HepG2 (cell line): ENCODE results near the gene ANP32B. TPM values are rescaled to one million over a fixed set of nuclear protein-coding genes. Genes with fewer than 3 reads are reported as not detected.

Experiments
- CBX1 ChIP-seq: IDR thresholded peaks from one replicate; pipeline ENCODE4 v1.6.1; 2016; ENCODE audit warnings: antibody characterized with exemption, low read depth
- DNMT3B ChIP-seq: conservative IDR thresholded peaks from 2 replicates; pipeline ENCODE4 v1.6.1; 2016; ENCODE audit warnings: missing biosample characterization, control low read depth
- ETV5 ChIP-seq: IDR thresholded peaks from 2 replicates; pipeline ENCODE4 v1.6.1; 2018; ENCODE audit warnings: missing biosample characterization, missing genetic modification reagents, inconsistent platforms, borderline replicate concordance
- KLF9 ChIP-seq: IDR thresholded peaks from 2 replicates; pipeline ENCODE4 v1.6.1; 2016; ENCODE audit warnings: low read depth
- MATR3 ChIP-seq: sonication (generic); formaldehyde crosslinking; IDR thresholded peaks from 2 replicates; pipeline ENCODE4 v1.4.0; 2020; ENCODE audit warnings: missing genetic modification reagents
- NR2F1 ChIP-seq, 2 experiments: fragments of 450-650 bp in 1 of 2; formaldehyde crosslinking in 1 of 2; IDR thresholded peaks; 2 replicates each; pipeline versions ENCODE4 v1.5.0 to v1.6.1; 2016 to 2020; ENCODE audit warnings: mild to moderate bottlenecking in 1 of 2, missing compliant biosample characterization in 1 of 2, missing genetic modification reagents in 1 of 2, moderate library complexity in 1 of 2
- POGZ ChIP-seq: sonication (generic); formaldehyde crosslinking; IDR thresholded peaks from 2 replicates; pipeline ENCODE4 v1.4.0; 2020; ENCODE audit warnings: mild to moderate bottlenecking, missing genetic modification reagents
- RBM22 ChIP-seq: fragments of 200-400 bp; formaldehyde crosslinking; optimal IDR thresholded peaks from 2 replicates; pipeline ENCODE3; 2017; ENCODE audit warnings: mild to moderate bottlenecking, low read length, moderate library complexity
- RFX3 ChIP-seq: IDR thresholded peaks from 2 replicates; pipeline ENCODE4 v1.6.1; 2016; ENCODE audit warnings: missing biosample characterization, missing genetic modification reagents
- SOX13 ChIP-seq, 3 experiments: fragments of 450-650 bp in 1 of 3; sonication (generic) in 1 of 3; formaldehyde crosslinking in 1 of 3; IDR thresholded peaks in 2 of 3; conservative IDR thresholded peaks in 1 of 3; 2 replicates each; pipeline versions ENCODE4 v1.5.0 to v1.6.1; 2016 to 2020; ENCODE audit warnings: antibody characterized with exemption in 1 of 3, mild to moderate bottlenecking in 1 of 3, missing compliant biosample characterization in 1 of 3, missing genetic modification reagents in 1 of 3, moderate library complexity in 1 of 3
- SUZ12 ChIP-seq: fragments of 150-350 bp; IDR thresholded peaks from 2 replicates; pipeline ENCODE4 v1.6.1; 2014; ENCODE audit warnings: low read depth, low read length
- TBL1XR1 ChIP-seq: fragments of 150-350 bp; IDR thresholded peaks from 2 replicates; pipeline ENCODE4 v1.6.1; 2014; ENCODE audit warnings: borderline replicate concordance, low read length; ENCODE audit not compliant: partially characterized antibody
- TRIM24 ChIP-seq: sonication (generic); formaldehyde crosslinking; IDR thresholded peaks from 2 replicates; pipeline ENCODE4 v1.8.0; 2022; ENCODE audit warnings: mild to moderate bottlenecking, missing genetic modification reagents
- ZMYM2 ChIP-seq: sonication (generic); formaldehyde crosslinking; IDR thresholded peaks from 2 replicates; pipeline ENCODE4 v1.8.0; 2022; ENCODE audit warnings: mild to moderate bottlenecking, missing genetic modification reagents
- ZNF234 ChIP-seq: sonication (generic); formaldehyde crosslinking; conservative IDR thresholded peaks from 2 replicates; pipeline ENCODE4 v1.5.1; 2020; ENCODE audit warnings: mild to moderate bottlenecking, missing genetic modification reagents
- ZNF235 ChIP-seq: sonication (generic); formaldehyde crosslinking; IDR thresholded peaks from 2 replicates; pipeline ENCODE4 v1.8.1; 2023; ENCODE audit warnings: mild to moderate bottlenecking, missing genetic modification reagents, borderline replicate concordance
- ZNF329 ChIP-seq: sonication (generic); formaldehyde crosslinking; IDR thresholded peaks from 2 replicates; pipeline ENCODE4 v1.9.0; 2021; ENCODE audit warnings: low read depth, mild to moderate bottlenecking, missing genetic modification reagents
- ZNF552 ChIP-seq: sonication (generic); formaldehyde crosslinking; IDR thresholded peaks from 2 replicates; pipeline ENCODE4 v1.9.0; 2022; ENCODE audit warnings: missing genetic modification reagents, mild to moderate bottlenecking, borderline replicate concordance
- ZNF572 ChIP-seq: sonication (generic); formaldehyde crosslinking; IDR thresholded peaks from 2 replicates; pipeline ENCODE4 v1.5.1; 2020; ENCODE audit warnings: mild to moderate bottlenecking, missing genetic modification reagents
- ZNF629 ChIP-seq: sonication (generic); formaldehyde crosslinking; conservative IDR thresholded peaks from 2 replicates; pipeline ENCODE4 v1.5.0; 2020; ENCODE audit warnings: missing genetic modification reagents
- ZNF7 ChIP-seq: IDR thresholded peaks from 2 replicates; pipeline ENCODE4 v1.6.1; 2016; ENCODE audit warnings: missing biosample characterization, missing genetic modification reagents
- polyA plus RNA-seq, 8 experiments: library from polyadenylated mRNA; depleted of rRNA in 3 of 8; stranded (reverse) in 7 of 8; unstranded in 1 of 8; fragments of >200 nt; fragmentation: Illumina TruSeq in 4 of 8; extraction: Trizol in 4 of 8; gene quantifications; 2 replicates each; pipeline versions ENCODE4 v1.2.1 to v1.2.3, GENCODE V29; 2011 to 2016; ENCODE audit warnings: low read depth in 4 of 8, missing spikeins in 1 of 8, mixed read lengths in 1 of 8; ENCODE audit not compliant: insufficient read depth in 1 of 8
- total RNA-seq, 5 experiments: library from RNA; depleted of rRNA; stranded (reverse); fragments of >200 nt; fragmentation: Illumina TruSeq; extraction: Trizol; gene quantifications; 2 replicates each; pipeline ENCODE4 v1.2.3, GENCODE V29; 2016; ENCODE audit warnings: low read depth in 1 of 5
- TF ChIP-seq, protein P1 (sequence below): sonication (generic); formaldehyde crosslinking; IDR thresholded peaks from 2 replicates; pipeline ENCODE4 v1.9.0; 2022; ENCODE audit warnings: low read depth, missing genetic modification reagents
- TF ChIP-seq, protein P2 (sequence below): sonication (generic); formaldehyde crosslinking; IDR thresholded peaks from 2 replicates; pipeline ENCODE4 v1.5.0; 2020; ENCODE audit warnings: mild to moderate bottlenecking, missing genetic modification reagents
- TF ChIP-seq, protein P3 (sequence below): sonication (generic); formaldehyde crosslinking; IDR thresholded peaks from 2 replicates; pipeline ENCODE4 v1.4.0; 2020; ENCODE audit warnings: missing genetic modification reagents
- TF ChIP-seq, protein P4 (sequence below): sonication (generic); formaldehyde crosslinking; IDR thresholded peaks from 2 replicates; pipeline ENCODE4 v1.4.0; 2020; ENCODE audit warnings: missing genetic modification reagents, borderline replicate concordance

The ANP32B gene
- total and polyA plus RNA-seq, 2 of the 13 experiments (the other 11 are each of a cell fraction or from before 2014, with no cell fraction given) = 22.1 to 37.5 TPM

DNA sequence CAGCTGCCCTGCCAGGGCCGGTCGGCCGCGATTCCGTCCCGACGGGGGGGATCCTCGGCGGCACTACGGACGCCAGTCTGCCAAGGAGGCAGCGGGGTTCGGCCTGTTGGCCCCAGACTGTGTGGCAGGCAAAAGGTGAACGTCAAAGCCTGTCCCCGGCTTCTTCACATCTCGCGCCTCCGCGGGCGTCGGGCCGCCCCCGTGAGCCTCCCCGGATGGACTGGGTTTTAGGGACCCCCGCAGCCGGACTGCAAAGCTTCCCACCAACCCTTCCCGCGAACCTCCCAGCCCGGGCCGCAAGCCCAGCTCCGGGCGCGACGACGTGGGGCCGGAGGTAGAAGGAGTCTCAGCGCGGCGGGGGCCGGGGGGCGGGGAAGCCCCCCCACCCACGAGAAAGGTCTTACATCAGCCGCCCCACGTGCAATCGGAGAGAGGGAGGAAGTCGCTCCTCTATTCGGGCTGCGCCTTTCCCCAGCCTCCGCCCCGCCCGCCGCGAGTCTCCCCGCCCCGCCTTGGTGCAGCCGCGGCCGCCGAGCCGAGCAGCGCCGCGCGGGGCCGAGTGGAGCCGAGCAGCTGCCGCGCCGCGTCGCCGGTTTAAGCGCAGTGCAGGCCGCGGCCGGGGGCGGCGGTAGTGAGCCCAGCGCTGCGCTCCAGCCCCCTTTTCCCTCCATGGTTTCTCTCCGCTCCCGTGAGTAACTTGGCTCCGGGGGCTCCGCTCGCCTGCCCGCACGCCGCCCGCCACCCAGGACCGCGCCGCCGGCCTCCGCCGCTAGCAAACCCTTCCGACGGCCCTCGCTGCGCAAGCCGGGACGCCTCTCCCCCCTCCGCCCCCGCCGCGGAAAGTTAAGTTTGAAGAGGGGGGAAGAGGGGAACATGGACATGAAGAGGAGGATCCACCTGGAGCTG is at the start of gene ANP32B (continued):
- TF ChIP-seq, protein P1, sequence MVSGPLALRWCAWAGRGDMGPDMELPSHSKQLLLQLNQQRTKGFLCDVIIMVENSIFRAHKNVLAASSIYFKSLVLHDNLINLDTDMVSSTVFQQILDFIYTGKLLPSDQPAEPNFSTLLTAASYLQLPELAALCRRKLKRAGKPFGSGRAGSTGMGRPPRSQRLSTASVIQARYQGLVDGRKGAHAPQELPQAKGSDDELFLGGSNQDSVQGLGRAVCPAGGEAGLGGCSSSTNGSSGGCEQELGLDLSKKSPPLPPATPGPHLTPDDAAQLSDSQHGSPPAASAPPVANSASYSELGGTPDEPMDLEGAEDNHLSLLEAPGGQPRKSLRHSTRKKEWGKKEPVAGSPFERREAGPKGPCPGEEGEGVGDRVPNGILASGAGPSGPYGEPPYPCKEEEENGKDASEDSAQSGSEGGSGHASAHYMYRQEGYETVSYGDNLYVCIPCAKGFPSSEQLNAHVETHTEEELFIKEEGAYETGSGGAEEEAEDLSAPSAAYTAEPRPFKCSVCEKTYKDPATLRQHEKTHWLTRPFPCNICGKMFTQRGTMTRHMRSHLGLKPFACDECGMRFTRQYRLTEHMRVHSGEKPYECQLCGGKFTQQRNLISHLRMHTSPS (CRISPR knock-in tag) = no peak
- TF ChIP-seq, protein P2, sequence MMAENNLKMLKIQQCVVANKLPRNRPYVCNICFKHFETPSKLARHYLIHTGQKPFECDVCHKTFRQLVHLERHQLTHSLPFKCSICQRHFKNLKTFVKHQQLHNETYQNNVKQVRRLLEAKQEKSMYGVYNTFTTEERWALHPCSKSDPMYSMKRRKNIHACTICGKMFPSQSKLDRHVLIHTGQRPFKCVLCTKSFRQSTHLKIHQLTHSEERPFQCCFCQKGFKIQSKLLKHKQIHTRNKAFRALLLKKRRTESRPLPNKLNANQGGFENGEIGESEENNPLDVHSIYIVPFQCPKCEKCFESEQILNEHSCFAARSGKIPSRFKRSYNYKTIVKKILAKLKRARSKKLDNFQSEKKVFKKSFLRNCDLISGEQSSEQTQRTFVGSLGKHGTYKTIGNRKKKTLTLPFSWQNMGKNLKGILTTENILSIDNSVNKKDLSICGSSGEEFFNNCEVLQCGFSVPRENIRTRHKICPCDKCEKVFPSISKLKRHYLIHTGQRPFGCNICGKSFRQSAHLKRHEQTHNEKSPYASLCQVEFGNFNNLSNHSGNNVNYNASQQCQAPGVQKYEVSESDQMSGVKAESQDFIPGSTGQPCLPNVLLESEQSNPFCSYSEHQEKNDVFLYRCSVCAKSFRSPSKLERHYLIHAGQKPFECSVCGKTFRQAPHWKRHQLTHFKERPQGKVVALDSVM (CRISPR knock-in tag) = peak; percentile 74
- TF ChIP-seq, protein P3, sequence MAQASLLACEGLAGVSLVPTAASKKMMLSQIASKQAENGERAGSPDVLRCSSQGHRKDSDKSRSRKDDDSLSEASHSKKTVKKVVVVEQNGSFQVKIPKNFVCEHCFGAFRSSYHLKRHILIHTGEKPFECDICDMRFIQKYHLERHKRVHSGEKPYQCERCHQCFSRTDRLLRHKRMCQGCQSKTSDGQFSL = peak; percentile 89
- TF ChIP-seq RFX3 (CRISPR knock-in tag) (no peak), ZNF235 (CRISPR knock-in tag) (peak; percentile 32; the same call in 1 of the 2 replicates), ZMYM2 (CRISPR knock-in tag) (no peak), ZNF629 (CRISPR knock-in tag) (0 out of 2 replicates have a peak, but pooled peaks have one; percentile 3), POGZ (0 out of 2 replicates have a peak, but pooled peaks have one; percentile 35), TBL1XR1 (no peak), RBM22 (no peak), ETV5 (CRISPR knock-in tag) (no peak; the same call in 1 of the 2 replicates), KLF9 (no peak), TRIM24 (no peak), SOX13 (IDR thresholded peaks at IDR 0.05) (no peak), SOX13 (CRISPR knock-in tag; conservative IDR thresholded peaks at IDR 0.05 in 1 of 2, IDR thresholded peaks at IDR 0.05 in 1 of 2) (no peak), CBX1 (no peak), ZNF329 (CRISPR knock-in tag) (0 out of 2 replicates have a peak, but pooled peaks have one; percentile 73), ZNF7 (CRISPR knock-in tag) (no peak), NR2F1 (CRISPR knock-in tag; IDR thresholded peaks at IDR 0.05) (no peak), MATR3 (CRISPR knock-in tag) (no peak), ZNF234 (CRISPR knock-in tag) (no peak), DNMT3B (CRISPR knock-in tag) (no peak), ZNF552 (CRISPR knock-in tag) (no peak), SUZ12 (no peak), ZNF572 (no peak)
- TF ChIP-seq, protein P4, sequence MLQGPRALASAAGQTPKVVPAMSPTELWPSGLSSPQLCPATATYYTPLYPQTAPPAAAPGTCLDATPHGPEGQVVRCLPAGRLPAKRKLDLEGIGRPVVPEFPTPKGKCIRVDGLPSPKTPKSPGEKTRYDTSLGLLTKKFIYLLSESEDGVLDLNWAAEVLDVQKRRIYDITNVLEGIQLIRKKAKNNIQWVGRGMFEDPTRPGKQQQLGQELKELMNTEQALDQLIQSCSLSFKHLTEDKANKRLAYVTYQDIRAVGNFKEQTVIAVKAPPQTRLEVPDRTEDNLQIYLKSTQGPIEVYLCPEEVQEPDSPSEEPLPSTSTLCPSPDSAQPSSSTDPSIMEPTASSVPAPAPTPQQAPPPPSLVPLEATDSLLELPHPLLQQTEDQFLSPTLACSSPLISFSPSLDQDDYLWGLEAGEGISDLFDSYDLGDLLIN (CRISPR knock-in tag) = no peak
